ENCODE results near the gene RUNX3. TPM values are rescaled to one million over a fixed set of nuclear protein-coding genes. Genes with fewer than 3 reads are reported as not detected.

The RUNX3 gene
- total and polyA plus RNA-seq, 2 of the 8 experiments (the other 6 are each of a cell fraction or from before 2014, with no cell fraction given) = 0.62 to 0.82 TPM

GRCh38 chr1:24890887-24891286, 39.2 kb downstream of the RUNX3 start:
- no peak overlapping the region for H4K8ac ChIP-seq (ENCODE audit: extremely low read depth, insufficient read depth, low read length)
- FAIRE-seq (no peak), DNase-seq (ENCODE audit: low read depth in 1 of 2, low spot score in 2 of 2) (no peak)
- no peak overlapping the region for H3K18ac ChIP-seq (ENCODE audit: extremely low read depth, low read length)
- H2AK5ac ChIP-seq (ENCODE audit: low read depth, low read length) = no peak overlapping the region
- H2BK20ac ChIP-seq (ENCODE audit: low read length) = no peak overlapping the region
- H3K4ac ChIP-seq (replicated peaks; ENCODE audit: insufficient read length, low read depth, low read length) = no peak overlapping the region
- H3K4me3 ChIP-seq (ENCODE audit: extremely low read depth in 1 of 4, insufficient read depth in 2 of 4, low read depth in 3 of 4, low read length in 4 of 4) = no peak overlapping the region
- ChIA-PET CTCF (ENCODE audit: partially characterized antibody) (interaction anchor here (0.7 to 1.2 kb wide), 2 partner anchors 14 to 41 kb away, joined by 3 to 5 read pairs; no protein-coding TSS in a partner anchor), POLR2A (ENCODE audit: partially characterized antibody) (no interaction called here)
- H3K79me2 ChIP-seq (ENCODE audit: control insufficient read depth in 1 of 2, insufficient read depth in 2 of 2, low read length in 2 of 2) = no peaks in the 10 kb centered on the region
- no peaks in the 10 kb centered on the region for H3K36me3 ChIP-seq (ENCODE audit: control insufficient read depth in 2 of 4, insufficient read depth in 4 of 4, low read length in 3 of 4)
- H2AFZ ChIP-seq (ENCODE audit: low read length) = no peak overlapping the region
- peaks cover 13 to 24% of the 10 kb centered on the region in 2 experiments for H3K9me3 ChIP-seq (ENCODE audit: insufficient read depth in 2 of 2, low read depth in 1 of 2, low read length in 1 of 2)
- TF ChIP-seq POU5F1 (IDR thresholded peaks at IDR 0.05; ENCODE audit: low read depth, low read length) = no peak
- no peak for TF ChIP-seq CTBP2 (IDR thresholded peaks at IDR 0.05; ENCODE audit: borderline replicate concordance, insufficient read depth, insufficient read length, low read length)
- TF ChIP-seq RBBP5 (IDR thresholded peaks at IDR 0.05; ENCODE audit: borderline replicate concordance, low read depth, low read length) = no peak
- TF ChIP-seq BRCA1 (IDR thresholded peaks at IDR 0.05; ENCODE audit: low read depth, low read length) = no peak
- no peak for TF ChIP-seq SRF (IDR thresholded peaks at IDR 0.05; ENCODE audit: low read depth, low read length)
- no peak for TF ChIP-seq EZH2 (IDR thresholded peaks at IDR 0.05; ENCODE audit: low read depth, low read length, severe bottlenecking)
- no peak for TF ChIP-seq EGR1 (IDR thresholded peaks at IDR 0.05; ENCODE audit: borderline replicate concordance, low read depth, low read length)
- no peak for TF ChIP-seq TBP (IDR thresholded peaks at IDR 0.05; ENCODE audit: low read depth, low read length)
- TF ChIP-seq SIRT6 (IDR thresholded peaks at IDR 0.05; ENCODE audit: low read length) = no peak
- TF ChIP-seq YY1 (IDR thresholded peaks at IDR 0.05; ENCODE audit: low read depth, low read length) = no peak
- no peak for TF ChIP-seq GABPA (IDR thresholded peaks at IDR 0.05; ENCODE audit: borderline replicate concordance, insufficient read depth, low read length)
- TF ChIP-seq ATF2 (IDR thresholded peaks at IDR 0.05; ENCODE audit: low read length) = no peak
- no peak for TF ChIP-seq KDM5A (IDR thresholded peaks at IDR 0.05; ENCODE audit: low read length)
- no peak for TF ChIP-seq ZNF274 (IDR thresholded peaks at IDR 0.05; ENCODE audit: borderline replicate concordance, extremely low read depth, low read length)
- H3K27ac ChIP-seq (ENCODE audit: low read depth, low read length) = no peak overlapping the region
- no peaks in the 10 kb centered on the region for H3K27me3 ChIP-seq (replicated peaks in 1 of 4; ENCODE audit: control insufficient read depth in 3 of 4, extremely low read depth in 1 of 4, insufficient read depth in 3 of 4, low read length in 3 of 4)
- H3K4me2 ChIP-seq (ENCODE audit: insufficient read depth in 1 of 2, low read depth in 2 of 2, low read length in 2 of 2) = no peak overlapping the region
- H3K23me2 ChIP-seq (ENCODE audit: low read depth, low read length) = no peaks in the 10 kb centered on the region
- H2BK12ac ChIP-seq (ENCODE audit: low read depth, low read length) = no peak overlapping the region
- 95% methylated on average over 2 of the region's 2 CpGs; no CpG with 5 or more reads in 1 of the 2 experiments for WGBS, 2 experiments (ENCODE audit: extremely low coverage in 1 of 2, insufficient coverage in 1 of 2, insufficient read length in 1 of 2, insufficient replicate concordance in 2 of 2, low coverage in 1 of 2, low lambda C conversion rate in 2 of 2, missing lambda C conversion rate in 1 of 2)
- no peak overlapping the region for H3K23ac ChIP-seq (ENCODE audit: insufficient read length)
- no peak overlapping the region for H3K56ac ChIP-seq (replicated peaks; ENCODE audit: insufficient read length, low read depth, low read length)
- no peak overlapping the region for H4K5ac ChIP-seq (ENCODE audit: insufficient read length, low read depth, low read length)
- H3K14ac ChIP-seq (ENCODE audit: insufficient read length) = no peak overlapping the region
- no peak overlapping the region for H2BK120ac ChIP-seq (replicated peaks; ENCODE audit: low read depth, low read length)
- no peaks in the 10 kb centered on the region for H4K20me1 ChIP-seq (replicated peaks in 1 of 2; ENCODE audit: control insufficient read depth in 1 of 2, insufficient read depth in 2 of 2, low read length in 2 of 2)
- H3K79me1 ChIP-seq (ENCODE audit: low read depth, low read length) = no peaks in the 10 kb centered on the region
- H2BK5ac ChIP-seq (ENCODE audit: low read depth, low read length) = no peak overlapping the region
- no peak overlapping the region for H3K9ac ChIP-seq (replicated peaks in 1 of 4; ENCODE audit: extremely low read depth in 1 of 4, low read depth in 3 of 4, low read length in 3 of 4)
- H4K91ac ChIP-seq (replicated peaks; ENCODE audit: insufficient read length, low read length) = no peak overlapping the region
- H3K4me1 ChIP-seq (replicated peaks in 1 of 4; ENCODE audit: control insufficient read depth in 3 of 4, insufficient read depth in 4 of 4, low read length in 3 of 4) = no peaks in the 10 kb centered on the region
- no peak overlapping the region for H2BK15ac ChIP-seq (ENCODE audit: low read length)

Measured in H1 (cell line).